Heart left ventricle (tissue), 13 donors: ENCODE measurements around the gene GRK5.

ENCODE experiments used
- CTCF ChIP-seq, 12 donors: fragments of 200-600 bp; sonication (generic) in 4 of 12; IDR thresholded peaks; one replicate each; pipeline versions ENCODE4 v1.5.0 to v1.8.0; 2018 to 2022; ENCODE audit warnings: antibody characterized with exemption in 12 of 12, mild to moderate bottlenecking in 5 of 12
- POLR2A ChIP-seq, 2 donors: fragments of 450-650 bp; IDR thresholded peaks; one replicate each; pipeline ENCODE4 v1.6.1; 2017; ENCODE audit warnings: antibody characterized with exemption in 2 of 2, mild to moderate bottlenecking in 2 of 2, moderate library complexity in 2 of 2
- donor health status: ischemic (EF 13 %, LVEDD 7.1; RV severe dilation, severe dysfunction).
- donor health status: DM: no; HTN: yes; CAD: no.
- donor health status: DM: no; HTN: no; CAD: no.
- donor health status: ischemic (EF 25% LVEDD 6.9; RV normal size, moderate dysfunction).
- donor health status: ischemic (EF 25% LVEDD 5.7; RV mildly dilated, moderate dysfunction).
- donor health status: ischemic (EF 35%, LVEDD 5.7; RV mildly dilated, moderate dysfunction).
- donor health status: nonischemic (EF 11% LVEDD 7.7; RV severe dilation, severe dysfunction).
- donor health status: DM: yes; HTN: yes; CAD: no.
- donor health status: PGD.
- donor health status: ischemic (EF 29% LVEDD 5.4; RV normal size, mild dysfunction).
- donor health status: nonischemic (EF 23%, LVEDD 6.1; RV moderate dilation, normal function).

GRCh38 chr10:119248681-119249080 is 41.3 kb downstream of the GRK5 start:
- TF ChIP-seq CTCF (IDR thresholded peaks at IDR 0.05) = no peak
- no peak for TF ChIP-seq POLR2A (IDR thresholded peaks at IDR 0.05)
